Retinal pigment epithelial cell (primary cell): ENCODE data around the gene PLXNC1.

Source experiments
- DNase-seq: peaks from one replicate; pipeline ENCODE4 v3.0.0-alpha.2; 2010; ENCODE audit warnings: low read depth
- H3K4me3 ChIP-seq: 2 replicates; pipeline ENCODE4 v1.5.1; 2011; ENCODE audit warnings: mild to moderate bottlenecking, low read length, control low read depth, moderate library complexity
- TF ChIP-seq, protein P1 (sequence below): conservative IDR thresholded peaks from 2 replicates; pipeline ENCODE4 v1.5.1; 2011; ENCODE audit warnings: low read depth, low read length, control low read depth, inconsistent platforms

PLXNC1 gene

DNA sequence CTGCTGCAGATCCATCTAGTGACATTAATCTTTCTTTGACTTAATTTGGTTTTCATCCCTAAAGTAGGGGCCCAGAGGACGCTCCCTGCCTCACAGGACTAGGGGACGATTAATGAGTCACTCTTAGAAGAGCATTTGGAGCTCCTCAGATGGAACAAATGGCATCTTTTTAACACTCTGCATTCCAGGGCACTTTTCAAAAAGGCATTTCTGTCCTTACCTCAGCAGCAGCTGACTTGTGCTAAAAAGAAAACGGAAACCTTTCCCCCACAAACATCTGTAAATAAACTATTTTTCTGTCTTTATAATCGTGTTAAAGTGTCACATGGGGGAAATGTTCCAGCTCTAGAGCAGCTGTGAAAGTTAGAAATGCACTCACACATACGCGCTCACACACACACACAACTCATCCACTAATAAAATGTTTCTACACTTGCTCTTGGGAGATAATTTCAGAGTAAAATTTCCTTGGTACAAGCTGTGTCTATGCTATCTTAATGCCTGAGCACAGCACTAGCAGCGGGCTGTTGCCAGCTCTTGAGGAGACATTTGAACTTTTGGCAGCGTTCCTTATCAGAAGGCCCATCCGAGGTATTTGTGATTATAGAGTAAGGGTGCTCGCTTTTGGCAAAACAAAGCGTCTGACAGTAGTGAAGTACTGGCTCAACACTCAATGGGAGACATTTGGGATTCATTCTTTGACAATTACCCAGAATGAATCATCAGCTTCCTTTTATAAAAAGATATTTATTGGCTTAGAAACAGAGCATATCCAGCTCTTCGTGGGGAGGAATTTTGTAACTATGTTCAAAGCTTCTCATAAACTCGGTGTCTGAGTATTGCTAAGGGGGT, 141.3 kb downstream of the PLXNC1 start:
- no peak overlapping the region for H3K4me3 ChIP-seq
- TF ChIP-seq, protein P1, sequence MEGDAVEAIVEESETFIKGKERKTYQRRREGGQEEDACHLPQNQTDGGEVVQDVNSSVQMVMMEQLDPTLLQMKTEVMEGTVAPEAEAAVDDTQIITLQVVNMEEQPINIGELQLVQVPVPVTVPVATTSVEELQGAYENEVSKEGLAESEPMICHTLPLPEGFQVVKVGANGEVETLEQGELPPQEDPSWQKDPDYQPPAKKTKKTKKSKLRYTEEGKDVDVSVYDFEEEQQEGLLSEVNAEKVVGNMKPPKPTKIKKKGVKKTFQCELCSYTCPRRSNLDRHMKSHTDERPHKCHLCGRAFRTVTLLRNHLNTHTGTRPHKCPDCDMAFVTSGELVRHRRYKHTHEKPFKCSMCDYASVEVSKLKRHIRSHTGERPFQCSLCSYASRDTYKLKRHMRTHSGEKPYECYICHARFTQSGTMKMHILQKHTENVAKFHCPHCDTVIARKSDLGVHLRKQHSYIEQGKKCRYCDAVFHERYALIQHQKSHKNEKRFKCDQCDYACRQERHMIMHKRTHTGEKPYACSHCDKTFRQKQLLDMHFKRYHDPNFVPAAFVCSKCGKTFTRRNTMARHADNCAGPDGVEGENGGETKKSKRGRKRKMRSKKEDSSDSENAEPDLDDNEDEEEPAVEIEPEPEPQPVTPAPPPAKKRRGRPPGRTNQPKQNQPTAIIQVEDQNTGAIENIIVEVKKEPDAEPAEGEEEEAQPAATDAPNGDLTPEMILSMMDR, result no peak
- no peak for DNase-seq

DNA sequence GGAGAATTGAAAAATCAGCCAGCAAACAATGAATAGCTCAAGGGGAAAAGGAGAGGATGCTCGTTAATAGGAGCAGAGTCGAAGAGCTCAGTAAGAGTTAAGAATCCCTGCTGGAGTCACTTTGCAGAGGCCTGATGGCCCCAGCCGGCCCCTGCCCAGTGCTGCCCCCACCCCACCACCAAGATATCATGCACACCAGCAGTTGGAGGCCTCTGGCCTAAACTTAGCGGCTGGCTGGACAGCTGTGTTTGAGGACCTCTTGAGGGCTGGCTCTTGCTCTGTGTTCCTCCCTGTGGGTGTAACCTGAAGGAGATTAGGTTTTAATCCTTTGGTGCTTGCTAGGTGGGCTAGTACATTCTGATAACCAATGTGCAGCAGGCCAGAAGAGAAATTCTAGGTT, 142.0 kb downstream of the PLXNC1 start:
- DNase-seq, result no peak
- no peak overlapping the region for H3K4me3 ChIP-seq
- TF ChIP-seq, protein P1, result no peak

DNA sequence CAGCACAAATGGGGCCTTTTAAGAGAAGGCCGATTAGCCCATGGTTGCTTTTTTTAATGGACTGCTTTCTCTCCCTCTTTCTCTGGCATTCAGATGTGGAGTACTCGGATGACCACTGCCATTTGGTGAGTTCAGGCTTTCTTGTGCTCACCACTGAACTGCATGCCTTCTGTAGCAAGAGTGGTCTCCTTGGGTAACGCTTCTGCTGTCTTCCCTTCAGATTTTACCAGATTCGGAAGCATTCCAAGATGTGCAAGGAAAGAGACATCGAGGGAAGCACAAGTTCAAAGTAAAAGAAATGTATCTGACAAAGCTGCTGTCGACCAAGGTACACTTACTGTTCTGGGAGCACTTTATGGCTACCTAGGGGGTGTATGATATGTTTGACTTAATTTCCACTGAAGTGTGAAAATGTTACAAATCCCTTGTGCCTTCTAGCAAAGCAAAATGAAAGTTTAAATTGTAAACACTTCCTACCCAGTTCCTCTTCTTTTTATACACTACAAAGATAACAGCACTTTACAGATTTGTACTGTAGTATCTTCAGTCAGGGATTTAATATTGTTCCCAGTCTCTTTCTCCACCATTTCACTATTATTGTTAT, 148.8 kb downstream of the PLXNC1 start:
- DNase-seq, result no peak
- no peak overlapping the region for H3K4me3 ChIP-seq
- TF ChIP-seq, protein P1, result no peak

DNA sequence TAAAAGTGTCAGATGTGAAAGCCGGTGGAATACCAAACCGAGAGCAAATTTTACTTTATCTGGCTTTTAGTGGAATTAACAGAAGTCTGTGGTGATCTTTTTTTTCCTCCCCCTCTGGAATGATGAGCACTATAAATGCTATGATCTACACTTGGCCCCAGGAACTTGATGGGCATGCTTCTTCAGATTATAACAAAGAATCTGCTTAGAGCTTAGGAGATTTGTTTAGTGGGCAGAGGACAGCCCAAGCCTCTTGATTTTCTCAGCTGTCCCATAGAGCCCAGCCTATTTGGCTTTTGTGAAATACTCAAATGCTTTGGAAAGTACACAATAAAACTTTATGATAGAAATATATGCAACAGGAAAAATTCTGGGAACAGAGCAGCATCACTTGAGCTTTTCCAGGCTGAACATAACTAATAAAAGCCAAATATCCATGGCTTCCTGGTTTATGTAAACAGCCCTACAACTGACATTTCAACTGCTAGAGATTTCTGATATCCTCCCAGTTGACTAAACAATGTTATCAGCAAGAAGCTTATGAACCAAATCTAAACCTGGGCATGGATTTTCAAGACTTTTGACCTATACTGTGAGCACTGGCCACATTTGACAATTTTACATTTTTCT, 149.6 kb downstream of the PLXNC1 start:
- TF ChIP-seq, protein P1, result no peak
- H3K4me3 ChIP-seq, result no peak overlapping the region
- no peak for DNase-seq

DNA sequence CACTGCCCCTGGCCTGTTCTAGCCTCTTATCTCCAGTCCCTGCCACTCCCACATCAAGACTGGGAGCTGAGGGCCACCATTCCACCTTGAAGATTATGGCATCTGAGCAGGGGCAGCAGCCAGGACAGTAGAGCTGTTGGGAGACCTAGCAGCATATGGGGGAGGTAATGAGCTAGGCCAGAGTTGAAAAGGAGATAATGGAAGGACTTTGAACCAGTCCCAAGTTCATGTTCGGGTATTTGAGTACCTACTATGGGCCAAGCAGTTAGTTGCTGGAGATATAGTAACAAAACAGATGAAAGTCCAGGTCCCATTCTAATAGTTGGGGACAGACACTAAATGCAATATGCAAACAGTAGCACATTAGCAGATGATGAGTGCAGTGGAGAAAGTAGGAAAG, 151.5 kb downstream of the PLXNC1 start:
- TF ChIP-seq, protein P1, result no peak
- no peak for DNase-seq
- no peak overlapping the region for H3K4me3 ChIP-seq

DNA sequence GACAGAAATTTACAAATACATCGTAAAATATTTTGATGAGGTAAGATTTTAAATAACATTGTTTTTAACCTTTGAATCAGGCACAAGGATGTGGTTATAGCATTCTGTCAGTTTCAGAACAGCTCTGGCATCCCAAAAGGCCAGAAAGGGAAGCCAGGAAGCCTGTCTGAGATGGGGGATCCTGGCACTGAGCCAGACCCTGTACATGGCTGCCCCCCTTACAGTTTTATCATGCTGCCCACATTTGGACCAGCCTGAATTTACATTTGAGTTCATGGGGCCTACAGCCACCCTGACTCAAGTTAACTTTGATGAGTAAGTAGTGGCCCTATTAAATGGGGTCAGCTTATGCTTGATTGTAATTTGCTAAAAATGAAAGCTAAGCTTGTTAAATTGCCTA, 155.6 kb downstream of the PLXNC1 start:
- DNase-seq, result no peak
- TF ChIP-seq, protein P1, result no peak
- no peak overlapping the region for H3K4me3 ChIP-seq
